Ascending aorta (tissue), 2 donors: ENCODE measurements around the gene PHACTR3. TPM values are rescaled to one million over a fixed set of nuclear protein-coding genes. Genes with fewer than 3 reads are reported as not detected.

ENCODE experiments used
- DNase-seq, 2 donors: peaks; one replicate each; pipeline ENCODE4 v3.0.0-alpha.2; 2019; ENCODE audit warnings: low spot score in 2 of 2
- H3K27ac ChIP-seq, 2 donors: fragments of 200-600 bp; sonication (generic); one replicate each; pipeline ENCODE4 v1.5.1; 2016 to 2017; ENCODE audit warnings: mild to moderate bottlenecking in 1 of 2
- H3K27me3 ChIP-seq: fragments of 200-600 bp; sonication (generic); one replicate; pipeline ENCODE4 v1.5.1; 2017
- H3K36me3 ChIP-seq, 2 donors: fragments of 200-600 bp; sonication (generic); one replicate each; pipeline ENCODE4 v1.5.1; 2016
- H3K4me1 ChIP-seq, 2 donors: fragments of 200-600 bp; sonication (generic); one replicate each; pipeline ENCODE4 v1.5.1; 2016 to 2017; ENCODE audit warnings: mild to moderate bottlenecking in 1 of 2
- H3K4me3 ChIP-seq, 2 donors: fragments of 200-600 bp; sonication (generic); one replicate each; pipeline ENCODE4 v1.5.1; 2016 to 2017; ENCODE audit warnings: mild to moderate bottlenecking in 1 of 2
- H3K9me3 ChIP-seq, 2 donors: fragments of 200-600 bp; sonication (generic); one replicate each; pipeline ENCODE4 v1.5.1; 2016
- CTCF ChIP-seq, 3 experiments: fragments of 200-600 bp in 2 of 3; fragments of 450-650 bp in 1 of 3; sonication (generic) in 2 of 3; IDR thresholded peaks; one replicate each; pipeline ENCODE4 v1.5.1; 2016 to 2019; ENCODE audit warnings: antibody characterized with exemption in 3 of 3, mild to moderate bottlenecking in 1 of 3, moderate library complexity in 1 of 3
- intact Hi-C: fragments of 100-400 bp; cut with DNase I; formaldehyde crosslinking; loops from one replicate; pipeline ENCODE4 v1.15.1; 2023
- total RNA-seq: library from RNA; depleted of rRNA; stranded (reverse); fragments of >200 nt; gene quantifications from one replicate; pipeline ENCODE4 v1.1.0, GENCODE V29; 2016

Gene PHACTR3
- total RNA-seq, 1 donor from 2014 or later = not detected

DNA sequence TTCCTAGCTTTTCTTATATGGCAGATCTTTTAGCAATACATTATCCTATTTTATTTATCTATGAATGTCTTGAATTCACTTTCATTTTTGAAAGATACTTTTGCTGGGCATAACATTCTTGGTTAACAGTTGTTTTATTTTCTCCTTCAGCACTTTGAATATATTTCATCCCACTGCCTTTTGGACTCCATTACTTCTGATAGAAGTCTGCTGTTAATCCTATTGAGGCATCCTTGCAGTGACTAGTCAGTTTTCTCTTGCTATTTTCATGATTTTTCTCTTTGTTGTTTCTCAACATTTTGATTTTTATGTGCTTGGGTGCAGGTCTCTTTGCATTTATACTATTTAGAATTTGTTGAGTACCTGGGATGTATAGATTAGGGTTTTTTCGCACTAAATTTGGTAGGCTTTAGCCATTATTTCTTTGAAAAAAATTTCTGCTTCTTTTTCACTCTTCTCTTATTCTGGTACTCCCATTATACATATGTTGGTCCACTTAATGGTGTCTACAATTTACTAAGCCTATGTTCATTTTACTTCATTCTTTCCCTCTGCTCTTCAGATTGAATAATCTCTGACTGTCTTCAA is 53.2 kb downstream of the PHACTR3 start:
- Histone ChIP-seq H3K27me3 (no peaks in the 10 kb centered on the region), H3K36me3 (no peaks in the 10 kb centered on the region), H3K27ac (no peak overlapping the region), H3K4me3 (no peak overlapping the region), H3K4me1 (no peaks in the 10 kb centered on the region), H3K9me3 (peaks cover 0 to 20% of the 10 kb centered on the region in 2 donors)
- no peak for TF ChIP-seq CTCF (IDR thresholded peaks at IDR 0.05)
- intact Hi-C loops = no loop called here
- DNase-seq = no peak

DNA sequence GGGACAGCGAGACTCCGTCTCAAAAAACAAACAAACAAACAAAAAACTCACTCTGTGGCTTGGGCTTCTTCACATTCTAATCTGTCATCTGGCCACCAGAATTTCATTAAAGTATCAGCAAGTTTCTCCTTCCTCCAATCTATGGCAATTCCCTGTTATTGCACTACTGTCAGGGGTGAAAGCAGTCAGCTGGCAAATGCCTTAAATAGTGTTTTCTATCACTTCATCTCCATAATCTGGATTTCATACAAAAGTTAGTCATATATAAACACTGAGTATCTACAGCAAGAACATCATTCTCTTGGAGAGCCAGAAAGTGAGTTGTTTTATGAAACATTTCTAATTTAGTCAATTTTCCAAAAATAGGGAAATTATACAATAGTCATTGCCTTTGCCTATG is 56.1 kb downstream of the PHACTR3 start:
- no peak for TF ChIP-seq CTCF (IDR thresholded peaks at IDR 0.05)
- DNase-seq = no peak
- H3K9me3 ChIP-seq = peaks cover 0 to 20% of the 10 kb centered on the region in 2 donors
- no peaks in the 10 kb centered on the region for H3K27me3 ChIP-seq
- no peaks in the 10 kb centered on the region for H3K36me3 ChIP-seq
- no peaks in the 10 kb centered on the region for H3K4me1 ChIP-seq
- H3K4me3 ChIP-seq = no peak overlapping the region
- intact Hi-C loops = no loop called here
- no peak overlapping the region for H3K27ac ChIP-seq

GRCh38 chr20:59661153-59661552 is 56.8 kb downstream of the PHACTR3 start:
- no peak for DNase-seq
- intact Hi-C loops = no loop called here

DNA sequence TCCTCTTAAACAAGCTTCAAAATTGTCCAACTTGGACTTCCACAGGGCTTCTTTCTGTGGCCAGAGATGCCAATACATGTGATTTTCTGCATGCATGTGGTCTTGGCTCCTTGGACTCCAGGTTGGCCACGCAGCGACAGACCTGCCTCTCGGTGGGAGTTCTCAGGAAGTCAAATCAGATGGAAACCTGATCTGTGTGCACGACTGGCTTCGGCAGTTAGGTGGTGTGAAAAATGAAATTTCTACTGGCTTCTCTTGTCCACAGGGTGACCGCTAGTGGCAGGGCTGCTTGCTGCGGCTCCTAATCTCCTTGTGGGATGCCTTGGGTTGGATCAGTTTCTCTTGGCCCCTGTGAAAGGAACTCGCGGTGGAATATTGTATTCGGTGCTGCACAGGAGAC is 57.3 kb downstream of the PHACTR3 start:
- H3K4me1 ChIP-seq = no peaks in the 10 kb centered on the region
- peaks cover 0 to 17% of the 10 kb centered on the region in 2 donors for H3K9me3 ChIP-seq
- no peak overlapping the region for H3K4me3 ChIP-seq
- no peaks in the 10 kb centered on the region for H3K27me3 ChIP-seq
- H3K36me3 ChIP-seq = no peaks in the 10 kb centered on the region
- intact Hi-C loops = no loop called here
- H3K27ac ChIP-seq = no peak overlapping the region
- DNase-seq = no peak
- no peak for TF ChIP-seq CTCF (IDR thresholded peaks at IDR 0.05)

More at GRCh38 chr20:59661153-59661552, 56.8 kb downstream of the PHACTR3 start:
- H3K4me1 ChIP-seq = no peaks in the 10 kb centered on the region
- TF ChIP-seq CTCF (IDR thresholded peaks at IDR 0.05) = no peak
- H3K36me3 ChIP-seq = no peaks in the 10 kb centered on the region
- peaks cover 0 to 20% of the 10 kb centered on the region in 2 donors for H3K9me3 ChIP-seq
- H3K27ac ChIP-seq = no peak overlapping the region
- H3K27me3 ChIP-seq = no peaks in the 10 kb centered on the region
- H3K4me3 ChIP-seq = no peak overlapping the region

- no peaks in the 10 kb centered on the region for H3K4me1 ChIP-seq
- H3K27me3 ChIP-seq = no peaks in the 10 kb centered on the region
- DNase-seq = no peak
- H3K36me3 ChIP-seq = no peaks in the 10 kb centered on the region
- intact Hi-C loops = no loop called here
- no peak overlapping the region for H3K27ac ChIP-seq
- H3K9me3 ChIP-seq = peaks cover 0 to 11% of the 10 kb centered on the region in 2 donors
- no peak for TF ChIP-seq CTCF (IDR thresholded peaks at IDR 0.05)
- H3K4me3 ChIP-seq = no peak overlapping the region
These were observed 57.8 kb downstream of the PHACTR3 start for GRCh38 chr20:59662161-59662560.
